ENCODE data around the gene ACOXL. TPM values are rescaled to one million over a fixed set of nuclear protein-coding genes. Genes with fewer than 3 reads are reported as not detected.
A peak's percentile ranks its signal among the peaks of the same experiment; 100 is the strongest.

The ACOXL gene
- total RNA-seq, 3 donors from 2014 or later (not counting 1 experiment from before 2014, with no cell fraction given) = not detected

DNA sequence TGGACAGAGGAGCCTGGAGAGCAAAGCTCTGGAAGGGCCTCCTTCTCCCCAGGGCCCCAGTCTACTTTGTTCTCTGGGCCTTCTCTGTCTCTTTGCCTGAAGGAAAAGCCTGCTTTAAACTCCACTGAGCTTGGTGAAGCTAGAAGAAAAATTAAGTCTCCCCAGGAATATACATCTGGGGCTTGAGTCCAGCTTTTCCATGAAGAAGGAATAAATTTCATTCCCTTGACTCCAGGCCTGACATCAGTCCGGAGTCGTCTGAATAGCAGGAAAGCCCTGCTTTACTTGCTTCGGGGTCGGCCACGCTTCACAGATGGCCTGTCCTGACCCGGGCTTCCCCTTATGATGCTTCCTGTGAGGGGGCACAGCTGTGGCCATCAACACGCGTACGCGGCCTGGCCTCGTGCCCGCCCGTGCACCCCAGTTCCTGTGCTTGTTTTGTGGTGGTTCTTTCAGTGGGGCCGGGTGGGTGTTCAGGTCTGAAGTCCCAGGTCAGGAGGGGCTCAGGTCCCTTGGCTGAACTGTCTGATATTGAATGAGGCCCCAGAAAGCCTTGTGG, 73.6 kb downstream of the ACOXL start:
- no peak overlapping the region for H3K27ac ChIP-seq (ENCODE audit: low read length)
- Mint-ChIP-seq H3K4me1 (peaks cover 31 to 38% of the 10 kb centered on the region in 2 donors), H3K4me3 (peak overlapping the region; percentile 15), H3K9me3 (no peaks in the 10 kb centered on the region), H3K27me3 (ENCODE audit: low read depth in 2 of 2) (peaks cover 0 to 10% of the 10 kb centered on the region in 2 donors), H3K36me3 (no peaks in the 10 kb centered on the region), H3K27ac (peak overlapping the region; percentile 71 to 76)
- peak; percentile 39 to 51 (median 41) for ATAC-seq
- TF ChIP-seq, protein P1, sequence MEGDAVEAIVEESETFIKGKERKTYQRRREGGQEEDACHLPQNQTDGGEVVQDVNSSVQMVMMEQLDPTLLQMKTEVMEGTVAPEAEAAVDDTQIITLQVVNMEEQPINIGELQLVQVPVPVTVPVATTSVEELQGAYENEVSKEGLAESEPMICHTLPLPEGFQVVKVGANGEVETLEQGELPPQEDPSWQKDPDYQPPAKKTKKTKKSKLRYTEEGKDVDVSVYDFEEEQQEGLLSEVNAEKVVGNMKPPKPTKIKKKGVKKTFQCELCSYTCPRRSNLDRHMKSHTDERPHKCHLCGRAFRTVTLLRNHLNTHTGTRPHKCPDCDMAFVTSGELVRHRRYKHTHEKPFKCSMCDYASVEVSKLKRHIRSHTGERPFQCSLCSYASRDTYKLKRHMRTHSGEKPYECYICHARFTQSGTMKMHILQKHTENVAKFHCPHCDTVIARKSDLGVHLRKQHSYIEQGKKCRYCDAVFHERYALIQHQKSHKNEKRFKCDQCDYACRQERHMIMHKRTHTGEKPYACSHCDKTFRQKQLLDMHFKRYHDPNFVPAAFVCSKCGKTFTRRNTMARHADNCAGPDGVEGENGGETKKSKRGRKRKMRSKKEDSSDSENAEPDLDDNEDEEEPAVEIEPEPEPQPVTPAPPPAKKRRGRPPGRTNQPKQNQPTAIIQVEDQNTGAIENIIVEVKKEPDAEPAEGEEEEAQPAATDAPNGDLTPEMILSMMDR (IDR thresholded peaks at IDR 0.05) = no peak
- no peaks in the 10 kb centered on the region for H3K36me3 ChIP-seq (ENCODE audit: control insufficient read depth, insufficient read depth, low read length)
- H3K9me3 ChIP-seq (ENCODE audit: control insufficient read depth, insufficient read depth, low read length) = no peaks in the 10 kb centered on the region
- intact Hi-C loops (cut with micrococcal nuclease) = loop anchor here (1.0 kb wide), 1 partner anchor 40 kb away; no protein-coding TSS in a partner anchor
- peak in 1 of 2 donors; percentile 32 for DNase-seq
- H3K4me1 ChIP-seq (ENCODE audit: control insufficient read depth, insufficient read depth, low read length) = peaks cover 22% of the 10 kb centered on the region
- no peaks in the 10 kb centered on the region for H3K27me3 ChIP-seq (ENCODE audit: control insufficient read depth, insufficient read depth, low read length)
- no peak overlapping the region for H3K4me3 ChIP-seq (ENCODE audit: low read length)
- 10% methylated on average over 14 of the region's 14 CpGs for WGBS (ENCODE audit: insufficient coverage)

DNA sequence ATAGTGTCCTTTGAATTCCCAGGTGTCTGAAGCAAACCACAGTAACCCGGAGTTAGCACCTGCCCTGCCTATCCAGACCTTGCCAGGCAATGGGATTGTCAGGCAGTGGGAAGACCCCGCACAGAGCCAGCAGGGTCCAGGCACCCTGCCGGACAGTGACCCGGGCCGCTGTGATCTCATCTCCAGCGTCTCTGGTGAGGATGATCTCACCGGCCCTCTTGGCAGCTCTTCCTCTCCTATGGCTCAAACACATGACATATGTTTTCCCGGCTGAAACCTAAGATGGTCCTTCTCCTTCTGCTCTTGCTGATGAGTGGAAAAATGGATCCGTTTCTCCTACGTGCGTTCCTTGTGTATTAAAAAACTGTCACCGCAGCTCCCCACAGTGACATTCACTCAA, 75.1 kb downstream of the ACOXL start:
- Histone ChIP-seq H3K4me1 (ENCODE audit: control insufficient read depth, insufficient read depth, low read length) (peaks cover 22% of the 10 kb centered on the region), H3K27me3 (ENCODE audit: control insufficient read depth, insufficient read depth, low read length) (no peaks in the 10 kb centered on the region), H3K36me3 (ENCODE audit: control insufficient read depth, insufficient read depth, low read length) (no peaks in the 10 kb centered on the region), H3K27ac (ENCODE audit: low read length) (no peak overlapping the region), H3K9me3 (ENCODE audit: control insufficient read depth, insufficient read depth, low read length) (no peaks in the 10 kb centered on the region), H3K4me3 (ENCODE audit: low read length) (no peak overlapping the region)
- DNase-seq (no peak), ATAC-seq (no peak)
- H3K36me3 Mint-ChIP-seq = no peaks in the 10 kb centered on the region
- H3K4me1 Mint-ChIP-seq = peaks cover 37 to 45% of the 10 kb centered on the region in 2 donors
- peak overlapping the region in 1 of 2 donors; percentile 71 for H3K27ac Mint-ChIP-seq
- intact Hi-C loops (cut with micrococcal nuclease) = no loop called here
- no peak overlapping the region for H3K4me3 Mint-ChIP-seq
- 97% methylated on average over 12 of the region's 12 CpGs for WGBS (ENCODE audit: insufficient coverage)
- H3K27me3 Mint-ChIP-seq (ENCODE audit: low read depth in 2 of 2) = peaks cover 0 to 10% of the 10 kb centered on the region in 2 donors
- H3K9me3 Mint-ChIP-seq = no peaks in the 10 kb centered on the region
- TF ChIP-seq, protein P1 (IDR thresholded peaks at IDR 0.05) = no peak

DNA sequence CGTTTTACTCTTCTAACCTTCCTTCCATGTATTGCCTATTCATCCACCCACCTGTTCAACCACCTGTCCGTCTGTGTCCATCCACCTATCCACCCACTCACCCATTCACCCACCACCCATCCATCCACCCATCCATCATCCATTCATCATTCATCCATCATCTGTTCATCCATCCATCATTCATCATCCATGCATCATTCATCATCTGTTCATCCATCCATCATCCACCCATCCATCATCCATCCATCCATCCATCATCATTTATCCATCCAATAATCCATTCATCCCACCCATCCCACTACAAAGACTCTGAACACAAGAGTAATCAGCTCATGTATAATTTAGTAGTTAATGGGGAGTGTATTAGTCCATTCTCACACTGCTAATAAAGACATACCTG, 78.0 kb downstream of the ACOXL start:
- H3K9me3 ChIP-seq (ENCODE audit: control insufficient read depth, insufficient read depth, low read length) = no peaks in the 10 kb centered on the region
- no peak overlapping the region for H3K4me3 ChIP-seq (ENCODE audit: low read length)
- intact Hi-C loops (cut with micrococcal nuclease) = loop anchor here (5.0 to 10.0 kb wide), 4 partner anchors 184 to 894 kb away; no protein-coding TSS in a partner anchor
- Mint-ChIP-seq H3K9me3 (no peaks in the 10 kb centered on the region), H3K27me3 (ENCODE audit: low read depth in 2 of 2) (peaks cover 0 to 10% of the 10 kb centered on the region in 2 donors), H3K36me3 (no peaks in the 10 kb centered on the region), H3K4me3 (no peak overlapping the region), H3K4me1 (peaks cover 16 to 28% of the 10 kb centered on the region in 2 donors), H3K27ac (peak overlapping the region in 1 of 2 donors; percentile 0)
- 84% methylated on average over 2 of the region's 2 CpGs for WGBS (ENCODE audit: insufficient coverage)
- TF ChIP-seq, protein P1 (IDR thresholded peaks at IDR 0.05) = no peak
- no peaks in the 10 kb centered on the region for H3K27me3 ChIP-seq (ENCODE audit: control insufficient read depth, insufficient read depth, low read length)
- H3K27ac ChIP-seq (ENCODE audit: low read length) = no peak overlapping the region
- H3K4me1 ChIP-seq (ENCODE audit: control insufficient read depth, insufficient read depth, low read length) = peaks cover 20% of the 10 kb centered on the region
- no peak for ATAC-seq
- DNase-seq = no peak
- no peaks in the 10 kb centered on the region for H3K36me3 ChIP-seq (ENCODE audit: control insufficient read depth, insufficient read depth, low read length)

Measured in natural killer cell (primary cell).